Epithelial cell of esophagus (primary cell): ENCODE data around the gene LRRC73.

Experiments
- DNase-seq: peaks from one replicate; pipeline ENCODE4 v3.0.0; 2010; ENCODE audit warnings: low read depth
- H3K4me3 ChIP-seq: 2 replicates; pipeline ENCODE4 v1.5.1; 2011; ENCODE audit warnings: mild to moderate bottlenecking, low read length, control low read depth
- TF ChIP-seq, protein P1 (sequence below): IDR thresholded peaks from 2 replicates; pipeline ENCODE4 v1.5.1; 2011; ENCODE audit warnings: low read depth, mild to moderate bottlenecking, low read length, control low read depth, inconsistent platforms; ENCODE audit not compliant: insufficient read depth; ENCODE audit errors: missing control alignments

Gene LRRC73

DNA sequence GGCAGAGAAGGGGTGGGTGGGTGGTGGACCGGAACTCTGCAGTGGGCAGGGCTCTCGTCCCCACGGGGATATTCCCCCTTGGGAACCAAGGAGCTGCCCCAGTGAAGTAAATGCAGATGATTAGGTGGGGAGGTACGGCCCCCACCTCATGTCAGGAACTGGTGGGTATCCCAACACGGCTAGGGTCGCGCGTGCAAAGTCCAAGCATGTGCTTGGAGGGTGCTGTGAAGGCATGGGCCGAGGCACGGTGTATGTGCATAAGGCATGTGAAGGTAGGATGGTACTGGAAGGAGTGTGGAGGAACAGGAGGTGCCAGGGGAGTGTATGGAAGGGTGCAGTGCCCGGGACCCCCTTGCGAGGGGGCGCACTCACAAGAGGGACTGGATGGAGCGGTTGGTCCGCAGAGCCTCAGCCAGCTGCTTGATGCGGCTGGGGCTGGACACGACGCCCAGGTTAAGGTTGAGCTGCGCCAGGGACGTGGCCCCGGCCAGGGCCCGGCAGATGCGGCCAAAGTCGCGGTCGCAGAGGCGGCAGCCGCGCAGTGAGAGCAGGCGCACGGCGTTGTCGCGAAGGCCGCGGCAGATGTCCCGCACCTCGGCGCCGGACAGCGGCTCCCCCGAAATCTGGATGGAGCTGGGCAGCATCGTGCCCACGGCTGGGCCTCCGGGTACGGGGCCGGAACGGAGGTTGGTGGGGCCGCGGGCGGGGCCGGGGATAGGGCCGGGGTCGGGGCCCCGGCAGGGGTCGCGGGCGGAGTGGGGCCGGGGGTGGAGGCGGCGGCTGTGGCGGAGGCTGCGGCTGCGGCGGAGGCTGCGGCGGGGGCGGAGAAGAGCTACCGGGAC lies 783 bp downstream of the LRRC73 start:
- TF ChIP-seq, protein P1, sequence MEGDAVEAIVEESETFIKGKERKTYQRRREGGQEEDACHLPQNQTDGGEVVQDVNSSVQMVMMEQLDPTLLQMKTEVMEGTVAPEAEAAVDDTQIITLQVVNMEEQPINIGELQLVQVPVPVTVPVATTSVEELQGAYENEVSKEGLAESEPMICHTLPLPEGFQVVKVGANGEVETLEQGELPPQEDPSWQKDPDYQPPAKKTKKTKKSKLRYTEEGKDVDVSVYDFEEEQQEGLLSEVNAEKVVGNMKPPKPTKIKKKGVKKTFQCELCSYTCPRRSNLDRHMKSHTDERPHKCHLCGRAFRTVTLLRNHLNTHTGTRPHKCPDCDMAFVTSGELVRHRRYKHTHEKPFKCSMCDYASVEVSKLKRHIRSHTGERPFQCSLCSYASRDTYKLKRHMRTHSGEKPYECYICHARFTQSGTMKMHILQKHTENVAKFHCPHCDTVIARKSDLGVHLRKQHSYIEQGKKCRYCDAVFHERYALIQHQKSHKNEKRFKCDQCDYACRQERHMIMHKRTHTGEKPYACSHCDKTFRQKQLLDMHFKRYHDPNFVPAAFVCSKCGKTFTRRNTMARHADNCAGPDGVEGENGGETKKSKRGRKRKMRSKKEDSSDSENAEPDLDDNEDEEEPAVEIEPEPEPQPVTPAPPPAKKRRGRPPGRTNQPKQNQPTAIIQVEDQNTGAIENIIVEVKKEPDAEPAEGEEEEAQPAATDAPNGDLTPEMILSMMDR = no peak
- DNase-seq = no peak
- peak overlapping the region; percentile 14 for H3K4me3 ChIP-seq

- H3K4me3 ChIP-seq = no peak overlapping the region
- DNase-seq = no peak
- TF ChIP-seq, protein P1 = no peak
Observed at GRCh38 chr6:43508481-43509141, 1.5 kb downstream of the LRRC73 start.

GRCh38 chr6:43506667-43507471 lies 3.3 kb downstream of the LRRC73 start:
- H3K4me3 ChIP-seq = no peak overlapping the region
- TF ChIP-seq, protein P1 = peak; percentile 93
- peak; percentile 84 for DNase-seq

GRCh38 chr6:43506171-43506570 lies 4.0 kb downstream of the LRRC73 start:
- H3K4me3 ChIP-seq = no peak overlapping the region
- TF ChIP-seq, protein P1 = no peak
- DNase-seq = no peak

DNA sequence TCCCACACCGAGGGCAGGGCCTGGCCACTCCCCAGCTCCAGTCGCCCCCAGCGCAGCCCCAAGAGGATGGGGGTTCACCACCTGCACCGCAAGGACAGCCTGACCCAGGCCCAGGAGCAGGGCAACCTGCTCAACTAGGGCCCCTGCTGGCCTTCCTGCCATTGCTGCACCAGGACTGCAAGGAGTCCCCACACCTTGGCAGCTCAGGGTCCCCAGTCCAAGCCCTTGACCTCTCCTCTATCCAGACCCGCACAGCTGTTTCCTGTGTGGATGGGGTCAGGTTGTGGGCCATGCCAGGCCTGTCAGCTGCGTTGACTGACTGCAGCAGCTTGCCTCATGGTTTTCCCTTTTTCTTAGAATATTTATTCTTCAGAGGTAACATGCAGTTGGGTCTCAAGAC lies 4.4 kb downstream of the LRRC73 start:
- H3K4me3 ChIP-seq = no peak overlapping the region
- no peak for DNase-seq
- TF ChIP-seq, protein P1 = peak; percentile 4

- no peak for DNase-seq
- TF ChIP-seq, protein P1 = no peak
- no peak overlapping the region for H3K4me3 ChIP-seq
Observed at GRCh38 chr6:43504756-43505593, 5.2 kb downstream of the LRRC73 start.
